ENCODE measurements around the gene SPATA2L. TPM values are rescaled to one million over a fixed set of nuclear protein-coding genes. Genes with fewer than 3 reads are reported as not detected.

Gene SPATA2L
- total and polyA plus RNA-seq, 2 of the 13 experiments (the other 11 are each of a cell fraction or from before 2014, with no cell fraction given) = 9.1 to 20.7 TPM

DNA sequence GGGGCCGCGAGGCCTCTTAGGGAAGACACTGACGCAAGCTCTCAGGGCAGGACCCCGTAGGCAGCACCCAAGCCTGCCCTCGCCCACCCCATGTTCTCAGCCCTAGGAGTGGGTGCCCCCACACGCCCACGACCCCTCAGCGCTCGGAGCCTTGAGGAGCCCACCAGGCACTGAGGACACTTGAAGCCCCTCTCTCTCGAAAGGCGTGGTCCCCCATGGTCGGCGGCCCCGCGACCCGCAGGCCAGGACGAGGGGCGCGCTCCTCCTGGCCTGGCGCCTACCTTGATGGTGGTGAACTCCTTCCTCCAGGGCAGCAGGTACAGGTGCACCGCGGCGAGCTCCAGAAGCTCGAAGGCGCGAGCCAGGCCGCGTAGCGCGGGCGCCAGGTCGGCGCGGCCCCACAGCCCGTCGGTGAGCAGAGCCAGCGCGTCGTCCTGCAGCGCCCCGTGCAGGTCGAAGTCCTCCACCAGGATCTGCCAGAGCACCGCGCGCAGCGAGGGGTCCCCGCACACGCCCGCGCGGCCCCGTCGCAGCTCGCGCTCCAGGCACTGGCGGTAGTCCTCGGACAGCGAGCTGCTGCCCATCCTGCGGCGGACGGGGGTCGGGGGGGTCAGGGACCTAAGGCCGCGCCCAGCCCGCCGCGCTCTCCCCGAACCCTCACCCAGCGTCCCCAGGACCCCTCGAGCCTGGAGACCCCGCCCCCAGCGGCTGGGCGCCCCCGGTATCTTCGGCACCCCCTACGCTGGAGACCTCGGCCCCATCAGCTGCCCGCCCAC lies 668 bp downstream of the SPATA2L start (continued):
- TF ChIP-seq, protein P1, sequence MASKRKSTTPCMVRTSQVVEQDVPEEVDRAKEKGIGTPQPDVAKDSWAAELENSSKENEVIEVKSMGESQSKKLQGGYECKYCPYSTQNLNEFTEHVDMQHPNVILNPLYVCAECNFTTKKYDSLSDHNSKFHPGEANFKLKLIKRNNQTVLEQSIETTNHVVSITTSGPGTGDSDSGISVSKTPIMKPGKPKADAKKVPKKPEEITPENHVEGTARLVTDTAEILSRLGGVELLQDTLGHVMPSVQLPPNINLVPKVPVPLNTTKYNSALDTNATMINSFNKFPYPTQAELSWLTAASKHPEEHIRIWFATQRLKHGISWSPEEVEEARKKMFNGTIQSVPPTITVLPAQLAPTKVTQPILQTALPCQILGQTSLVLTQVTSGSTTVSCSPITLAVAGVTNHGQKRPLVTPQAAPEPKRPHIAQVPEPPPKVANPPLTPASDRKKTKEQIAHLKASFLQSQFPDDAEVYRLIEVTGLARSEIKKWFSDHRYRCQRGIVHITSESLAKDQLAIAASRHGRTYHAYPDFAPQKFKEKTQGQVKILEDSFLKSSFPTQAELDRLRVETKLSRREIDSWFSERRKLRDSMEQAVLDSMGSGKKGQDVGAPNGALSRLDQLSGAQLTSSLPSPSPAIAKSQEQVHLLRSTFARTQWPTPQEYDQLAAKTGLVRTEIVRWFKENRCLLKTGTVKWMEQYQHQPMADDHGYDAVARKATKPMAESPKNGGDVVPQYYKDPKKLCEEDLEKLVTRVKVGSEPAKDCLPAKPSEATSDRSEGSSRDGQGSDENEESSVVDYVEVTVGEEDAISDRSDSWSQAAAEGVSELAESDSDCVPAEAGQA (IDR thresholded peaks at IDR 0.05; ENCODE audit: low read depth) = no peak
- TF ChIP-seq, protein P1 (CRISPR knock-in tag; IDR thresholded peaks at IDR 0.05; ENCODE audit: borderline replicate concordance) = no peak
- 0 out of 2 replicates have a peak, but pooled peaks have one; percentile 5 for TF ChIP-seq ZNF430 (CRISPR knock-in tag; IDR thresholded peaks at IDR 0.05)
- peak; percentile 45 for TF ChIP-seq TGIF2 (CRISPR knock-in tag; IDR thresholded peaks at IDR 0.05)
- no peak for TF ChIP-seq ASH2L (IDR thresholded peaks at IDR 0.05; ENCODE audit: insufficient read length, low read depth, low read length)
- no peak for TF ChIP-seq CHD4 (IDR thresholded peaks at IDR 0.05; ENCODE audit: borderline replicate concordance, low read length)
- TF ChIP-seq MTA1 (CRISPR knock-in tag; IDR thresholded peaks at IDR 0.05; ENCODE audit: borderline replicate concordance) = peak; percentile 5; the same call in 1 of the 2 replicates
- TF ChIP-seq ZBTB8A (CRISPR knock-in tag; IDR thresholded peaks at IDR 0.05; ENCODE audit: borderline replicate concordance, low read depth) = no peak
- TF ChIP-seq ZNF572 (CRISPR knock-in tag; IDR thresholded peaks at IDR 0.05) = peak; percentile 97
- peak; percentile 51 for TF ChIP-seq SKI (IDR thresholded peaks at IDR 0.05; ENCODE audit: partially characterized antibody)
- TF ChIP-seq RFXANK (CRISPR knock-in tag; IDR thresholded peaks at IDR 0.05) = no peak
- no peak for TF ChIP-seq DPF2 (CRISPR knock-in tag; IDR thresholded peaks at IDR 0.05; ENCODE audit: borderline replicate concordance, low read depth)
- TF ChIP-seq, protein P2, sequence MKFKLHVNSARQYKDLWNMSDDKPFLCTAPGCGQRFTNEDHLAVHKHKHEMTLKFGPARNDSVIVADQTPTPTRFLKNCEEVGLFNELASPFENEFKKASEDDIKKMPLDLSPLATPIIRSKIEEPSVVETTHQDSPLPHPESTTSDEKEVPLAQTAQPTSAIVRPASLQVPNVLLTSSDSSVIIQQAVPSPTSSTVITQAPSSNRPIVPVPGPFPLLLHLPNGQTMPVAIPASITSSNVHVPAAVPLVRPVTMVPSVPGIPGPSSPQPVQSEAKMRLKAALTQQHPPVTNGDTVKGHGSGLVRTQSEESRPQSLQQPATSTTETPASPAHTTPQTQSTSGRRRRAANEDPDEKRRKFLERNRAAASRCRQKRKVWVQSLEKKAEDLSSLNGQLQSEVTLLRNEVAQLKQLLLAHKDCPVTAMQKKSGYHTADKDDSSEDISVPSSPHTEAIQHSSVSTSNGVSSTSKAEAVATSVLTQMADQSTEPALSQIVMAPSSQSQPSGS (CRISPR knock-in tag; IDR thresholded peaks at IDR 0.05) = no peak
- TF ChIP-seq, protein P3, sequence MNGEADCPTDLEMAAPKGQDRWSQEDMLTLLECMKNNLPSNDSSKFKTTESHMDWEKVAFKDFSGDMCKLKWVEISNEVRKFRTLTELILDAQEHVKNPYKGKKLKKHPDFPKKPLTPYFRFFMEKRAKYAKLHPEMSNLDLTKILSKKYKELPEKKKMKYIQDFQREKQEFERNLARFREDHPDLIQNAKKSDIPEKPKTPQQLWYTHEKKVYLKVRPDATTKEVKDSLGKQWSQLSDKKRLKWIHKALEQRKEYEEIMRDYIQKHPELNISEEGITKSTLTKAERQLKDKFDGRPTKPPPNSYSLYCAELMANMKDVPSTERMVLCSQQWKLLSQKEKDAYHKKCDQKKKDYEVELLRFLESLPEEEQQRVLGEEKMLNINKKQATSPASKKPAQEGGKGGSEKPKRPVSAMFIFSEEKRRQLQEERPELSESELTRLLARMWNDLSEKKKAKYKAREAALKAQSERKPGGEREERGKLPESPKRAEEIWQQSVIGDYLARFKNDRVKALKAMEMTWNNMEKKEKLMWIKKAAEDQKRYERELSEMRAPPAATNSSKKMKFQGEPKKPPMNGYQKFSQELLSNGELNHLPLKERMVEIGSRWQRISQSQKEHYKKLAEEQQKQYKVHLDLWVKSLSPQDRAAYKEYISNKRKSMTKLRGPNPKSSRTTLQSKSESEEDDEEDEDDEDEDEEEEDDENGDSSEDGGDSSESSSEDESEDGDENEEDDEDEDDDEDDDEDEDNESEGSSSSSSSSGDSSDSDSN (CRISPR knock-in tag; IDR thresholded peaks at IDR 0.05) = peak; percentile 68
- TF ChIP-seq SP1 (IDR thresholded peaks at IDR 0.05) = no peak
- TF ChIP-seq SP1 (CRISPR knock-in tag; IDR thresholded peaks at IDR 0.05) = no peak
- TF ChIP-seq ZNF446 (CRISPR knock-in tag; IDR thresholded peaks at IDR 0.05) = no peak
- TF ChIP-seq FOSL2 (CRISPR knock-in tag; IDR thresholded peaks at IDR 0.05) = no peak
